ENCODE results near the gene ZNF804A. TPM values are rescaled to one million over a fixed set of nuclear protein-coding genes. Genes with fewer than 3 reads are reported as not detected.

Gene ZNF804A
- total and polyA plus RNA-seq, 2 of the 8 experiments (the other 6 are each of a cell fraction or from before 2014, with no cell fraction given): 0.02 TPM; not detected in 1

- Histone ChIP-seq H3K79me1 (ENCODE audit: low read depth, low read length) (no peaks in the 10 kb centered on the region), H2AK5ac (ENCODE audit: low read depth, low read length) (no peak overlapping the region), H3K79me2 (ENCODE audit: control insufficient read depth in 1 of 2, insufficient read depth in 2 of 2, low read length in 2 of 2) (no peaks in the 10 kb centered on the region), H4K91ac (replicated peaks; ENCODE audit: insufficient read length, low read length) (no peak overlapping the region), H2BK120ac (replicated peaks; ENCODE audit: low read depth, low read length) (no peak overlapping the region), H3K36me3 (ENCODE audit: control insufficient read depth in 2 of 4, insufficient read depth in 4 of 4, low read length in 3 of 4) (no peaks in the 10 kb centered on the region), H3K18ac (ENCODE audit: extremely low read depth, low read length) (no peak overlapping the region), H3K4me1 (replicated peaks in 1 of 4; ENCODE audit: control insufficient read depth in 3 of 4, insufficient read depth in 4 of 4, low read length in 3 of 4) (peaks cover 0 to 2% (median 0%) of the 10 kb centered on the region in 4 experiments; a peak in 2 of 7 replicates), H3K4me2 (ENCODE audit: insufficient read depth in 1 of 2, low read depth in 2 of 2, low read length in 2 of 2) (no peak overlapping the region), H3K27ac (ENCODE audit: low read depth, low read length) (no peak overlapping the region), H2AFZ (ENCODE audit: low read length) (no peak overlapping the region), H3K4me3 (ENCODE audit: extremely low read depth in 1 of 4, insufficient read depth in 2 of 4, low read depth in 3 of 4, low read length in 4 of 4) (no peak overlapping the region), H3K4ac (replicated peaks; ENCODE audit: insufficient read length, low read depth, low read length) (no peak overlapping the region), H3K27me3 (replicated peaks in 1 of 4; ENCODE audit: control insufficient read depth in 3 of 4, extremely low read depth in 1 of 4, insufficient read depth in 3 of 4, low read length in 3 of 4) (no peaks in the 10 kb centered on the region), H2BK5ac (ENCODE audit: low read depth, low read length) (no peak overlapping the region), H3K56ac (replicated peaks; ENCODE audit: insufficient read length, low read depth, low read length) (no peak overlapping the region), H4K5ac (ENCODE audit: insufficient read length, low read depth, low read length) (no peak overlapping the region), H2BK20ac (ENCODE audit: low read length) (no peak overlapping the region), H4K20me1 (replicated peaks in 1 of 2; ENCODE audit: control insufficient read depth in 1 of 2, insufficient read depth in 2 of 2, low read length in 2 of 2) (no peaks in the 10 kb centered on the region), H3K9me3 (ENCODE audit: insufficient read depth in 2 of 2, low read depth in 1 of 2, low read length in 1 of 2) (no peaks in the 10 kb centered on the region), H3K23ac (ENCODE audit: insufficient read length) (no peak overlapping the region), H3K14ac (ENCODE audit: insufficient read length) (no peak overlapping the region), H2BK12ac (ENCODE audit: low read depth, low read length) (no peak overlapping the region), H3K23me2 (ENCODE audit: low read depth, low read length) (no peaks in the 10 kb centered on the region), H4K8ac (ENCODE audit: extremely low read depth, insufficient read depth, low read length) (no peak overlapping the region), H3K9ac (replicated peaks in 1 of 4; ENCODE audit: extremely low read depth in 1 of 4, low read depth in 3 of 4, low read length in 3 of 4) (no peak overlapping the region), H2BK15ac (ENCODE audit: low read length) (no peak overlapping the region)
- FAIRE-seq (no peak), DNase-seq (ENCODE audit: low read depth in 1 of 2, low spot score in 2 of 2) (no peak)
- WGBS, 2 experiments (ENCODE audit: extremely low coverage in 1 of 2, insufficient coverage in 1 of 2, insufficient read length in 1 of 2, insufficient replicate concordance in 2 of 2, low coverage in 1 of 2, low lambda C conversion rate in 2 of 2, missing lambda C conversion rate in 1 of 2): 83% methylated on average over 3 of the region's 3 CpGs; no CpG with 5 or more reads in 1 of the 2 experiments
- ChIA-PET CTCF (ENCODE audit: partially characterized antibody) (interaction anchor here (0.6 kb wide), 1 partner anchor 229 kb away, joined by 3 read pairs; no protein-coding TSS in a partner anchor), POLR2A (ENCODE audit: partially characterized antibody) (no interaction called here)
- TF ChIP-seq CBX8 (IDR thresholded peaks at IDR 0.05; ENCODE audit: borderline replicate concordance, low read depth, low read length): no peak
- no peak for TF ChIP-seq EZH2 (IDR thresholded peaks at IDR 0.05; ENCODE audit: low read depth, low read length, severe bottlenecking)
- TF ChIP-seq SIRT6 (IDR thresholded peaks at IDR 0.05; ENCODE audit: low read length): no peak
- TF ChIP-seq CREB1 (IDR thresholded peaks at IDR 0.05): no peak
These were observed 131.3 kb downstream of the ZNF804A start for GRCh38 chr2:184729581-184729980.

Measured in H1 (cell line).